HK-2 (cell line): ENCODE results near the gene VWA2.

Experiments used
- DNase-seq: peaks from one replicate; pipeline ENCODE4 v3.0.0-alpha.2; 2018; ENCODE audit not compliant: unreplicated experiment

Gene VWA2, protein sequence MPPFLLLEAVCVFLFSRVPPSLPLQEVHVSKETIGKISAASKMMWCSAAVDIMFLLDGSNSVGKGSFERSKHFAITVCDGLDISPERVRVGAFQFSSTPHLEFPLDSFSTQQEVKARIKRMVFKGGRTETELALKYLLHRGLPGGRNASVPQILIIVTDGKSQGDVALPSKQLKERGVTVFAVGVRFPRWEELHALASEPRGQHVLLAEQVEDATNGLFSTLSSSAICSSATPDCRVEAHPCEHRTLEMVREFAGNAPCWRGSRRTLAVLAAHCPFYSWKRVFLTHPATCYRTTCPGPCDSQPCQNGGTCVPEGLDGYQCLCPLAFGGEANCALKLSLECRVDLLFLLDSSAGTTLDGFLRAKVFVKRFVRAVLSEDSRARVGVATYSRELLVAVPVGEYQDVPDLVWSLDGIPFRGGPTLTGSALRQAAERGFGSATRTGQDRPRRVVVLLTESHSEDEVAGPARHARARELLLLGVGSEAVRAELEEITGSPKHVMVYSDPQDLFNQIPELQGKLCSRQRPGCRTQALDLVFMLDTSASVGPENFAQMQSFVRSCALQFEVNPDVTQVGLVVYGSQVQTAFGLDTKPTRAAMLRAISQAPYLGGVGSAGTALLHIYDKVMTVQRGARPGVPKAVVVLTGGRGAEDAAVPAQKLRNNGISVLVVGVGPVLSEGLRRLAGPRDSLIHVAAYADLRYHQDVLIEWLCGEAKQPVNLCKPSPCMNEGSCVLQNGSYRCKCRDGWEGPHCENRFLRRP

DNA sequence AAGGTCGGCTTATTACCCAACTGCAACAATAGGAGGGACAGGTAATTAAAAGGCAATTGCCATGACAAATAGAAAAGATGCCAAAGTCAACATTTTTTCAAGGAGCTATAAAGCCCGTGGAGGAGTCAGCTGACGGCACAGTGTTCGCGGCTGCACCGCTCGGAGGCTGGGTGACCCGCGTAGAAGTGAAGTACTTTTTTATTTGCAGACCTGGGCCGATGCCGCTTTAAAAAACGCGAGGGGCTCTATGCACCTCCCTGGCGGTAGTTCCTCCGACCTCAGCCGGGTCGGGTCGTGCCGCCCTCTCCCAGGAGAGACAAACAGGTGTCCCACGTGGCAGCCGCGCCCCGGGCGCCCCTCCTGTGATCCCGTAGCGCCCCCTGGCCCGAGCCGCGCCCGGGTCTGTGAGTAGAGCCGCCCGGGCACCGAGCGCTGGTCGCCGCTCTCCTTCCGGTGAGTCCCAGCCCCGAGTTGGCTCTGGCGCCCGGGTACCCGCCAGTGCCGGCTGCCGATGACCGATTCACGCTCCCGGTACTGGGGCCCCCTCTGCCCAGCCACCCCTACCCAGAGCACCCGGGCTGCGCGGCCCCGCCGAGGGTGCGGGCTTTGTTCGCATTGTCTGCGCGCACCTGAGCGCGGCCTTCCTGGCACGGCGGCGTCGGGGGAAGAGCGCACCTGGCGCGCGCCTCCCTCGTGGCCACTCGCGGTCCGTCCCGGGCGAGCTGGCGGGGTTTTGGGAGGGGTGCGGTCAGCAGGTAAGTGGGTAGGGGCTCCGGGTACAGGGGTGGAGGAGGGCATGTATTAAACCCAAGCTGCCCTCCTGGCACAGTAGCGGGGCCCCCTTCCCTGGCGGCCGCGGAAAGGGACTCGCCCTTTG, at the start of gene VWA2:
Gene VWA2 (plus strand): TSS at position 138 of the 877 bp plus-strand sequence. CDS start 9,460 bp downstream, outside the sequence.
- DNase-seq: peak; percentile 13

GRCh38 chr10:114189700-114190099, 49.4 kb upstream of the VWA2 start:
- DNase-seq: no peak

DNA sequence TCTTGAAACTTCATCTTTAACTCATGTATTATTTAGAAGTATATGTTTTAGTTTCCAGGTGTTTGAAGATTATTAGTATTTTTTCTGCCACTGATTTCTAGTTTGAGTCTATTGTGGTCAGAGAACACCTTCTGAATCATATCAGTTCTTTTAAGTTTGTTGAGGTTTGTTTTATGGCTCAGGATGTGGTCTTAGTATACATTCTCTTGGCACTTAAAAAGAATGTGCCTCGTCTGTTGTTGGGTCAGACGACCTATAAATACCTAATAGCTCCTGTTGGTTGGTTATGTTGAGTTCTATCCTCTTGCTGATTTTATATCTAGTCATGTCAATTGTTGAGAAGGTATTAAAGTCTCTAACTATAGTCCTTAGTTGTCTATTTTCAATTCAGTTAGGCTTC, 44.0 kb upstream of the VWA2 start:
- no peak for DNase-seq

GRCh38 chr10:114199239-114199638, 39.8 kb upstream of the VWA2 start:
- no peak for DNase-seq

DNA sequence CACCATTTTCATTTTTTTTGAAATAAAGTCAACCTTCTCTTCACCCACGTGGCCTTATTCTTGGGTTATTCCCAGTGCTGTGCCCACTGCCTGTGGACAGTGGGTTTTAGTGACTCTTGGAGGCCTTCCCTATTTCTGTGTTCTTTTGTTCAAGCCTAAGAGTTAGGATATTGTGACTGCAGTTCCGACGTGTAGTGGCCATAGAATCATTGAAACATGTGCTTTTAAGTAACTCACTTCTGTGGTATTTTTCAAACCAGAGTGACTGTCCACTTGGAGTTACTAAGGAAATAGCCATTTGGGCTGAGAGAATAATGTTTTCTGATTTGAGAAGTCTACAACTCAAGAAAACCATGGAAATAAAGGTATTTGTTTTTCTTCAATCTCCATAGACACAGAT, 36.2 kb upstream of the VWA2 start:
- DNase-seq: no peak

DNA sequence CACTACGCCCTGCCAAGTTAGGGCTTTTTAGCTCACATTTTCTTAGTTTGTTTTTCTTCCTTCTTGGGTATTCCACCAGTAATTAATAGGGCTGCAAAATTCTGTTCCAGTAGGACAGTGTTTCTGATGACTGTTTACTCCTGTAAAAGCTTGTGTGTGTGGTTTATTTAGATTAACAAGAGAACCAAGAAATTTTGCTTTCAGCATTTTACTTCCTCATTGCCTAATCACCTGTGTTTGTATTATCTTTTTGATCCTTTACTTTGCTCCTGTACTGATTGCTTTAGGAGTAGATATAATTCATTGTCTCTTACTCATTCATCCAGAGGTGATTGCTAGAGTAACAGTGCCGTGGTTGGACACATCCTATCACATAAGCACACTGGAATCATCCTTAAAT, 32.2 kb upstream of the VWA2 start:
- no peak for DNase-seq

DNA sequence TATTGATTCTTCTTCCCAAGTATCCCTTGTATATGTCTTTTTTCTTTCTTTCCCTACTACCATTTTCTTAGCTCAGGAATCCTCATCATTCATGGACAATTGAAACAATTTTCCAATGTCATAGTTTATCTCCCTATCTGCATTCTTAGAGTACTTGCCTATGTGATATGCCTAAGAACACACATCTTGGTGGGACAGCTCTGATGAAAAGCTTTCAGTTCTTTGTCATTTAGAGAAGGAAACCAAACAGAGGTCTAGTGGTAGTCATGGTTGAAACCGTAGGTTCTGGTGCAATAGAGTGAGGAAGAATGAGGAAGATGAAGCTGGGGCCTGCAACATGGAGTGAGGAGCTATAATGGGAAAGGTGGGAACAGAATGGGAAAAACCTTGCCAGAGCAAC, 31.7 kb upstream of the VWA2 start:
- no peak for DNase-seq

- no peak for DNase-seq
Measured at GRCh38 chr10:114208351-114208750, 30.7 kb upstream of the VWA2 start.

DNA sequence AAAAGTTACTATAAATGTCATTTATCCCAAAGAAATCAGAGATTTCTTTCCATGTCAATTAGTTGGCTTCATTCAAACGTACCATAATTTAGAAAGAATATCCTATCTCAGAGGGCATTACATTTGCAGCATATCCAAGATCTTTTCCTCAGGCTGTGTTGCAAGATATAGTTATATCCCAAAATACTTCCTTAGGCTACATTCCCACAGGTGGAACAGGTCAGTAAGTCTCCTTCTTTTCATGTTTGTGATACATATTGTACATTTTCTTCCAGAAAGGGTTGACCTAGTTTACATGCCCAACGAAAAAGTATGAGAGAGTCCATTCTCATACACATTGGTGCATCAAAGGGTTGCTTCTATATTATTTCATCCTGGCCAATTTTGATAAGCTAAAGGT, 26.9 kb upstream of the VWA2 start:
- DNase-seq: no peak

GRCh38 chr10:114215033-114215432, 24.0 kb upstream of the VWA2 start:
- DNase-seq: no peak

DNA sequence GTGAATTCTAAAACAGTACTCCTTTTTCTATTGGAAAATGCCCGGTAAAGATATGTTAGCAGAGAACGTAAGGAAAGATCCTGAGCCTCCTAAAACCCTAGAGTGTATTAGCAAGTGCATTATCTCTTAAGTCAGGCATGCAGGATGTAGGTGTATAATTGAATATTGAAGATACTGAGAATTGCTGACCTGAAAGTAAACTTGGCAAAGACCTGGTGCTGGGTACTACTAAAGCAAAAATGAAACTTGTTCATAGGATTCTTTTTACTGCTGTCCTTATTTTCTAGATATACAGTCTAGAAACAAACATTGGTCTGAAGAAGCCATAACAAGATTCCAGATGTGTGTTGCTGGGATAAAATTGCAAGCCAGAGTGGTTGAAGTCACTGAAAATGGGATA, 18.8 kb upstream of the VWA2 start:
- DNase-seq: no peak

DNA sequence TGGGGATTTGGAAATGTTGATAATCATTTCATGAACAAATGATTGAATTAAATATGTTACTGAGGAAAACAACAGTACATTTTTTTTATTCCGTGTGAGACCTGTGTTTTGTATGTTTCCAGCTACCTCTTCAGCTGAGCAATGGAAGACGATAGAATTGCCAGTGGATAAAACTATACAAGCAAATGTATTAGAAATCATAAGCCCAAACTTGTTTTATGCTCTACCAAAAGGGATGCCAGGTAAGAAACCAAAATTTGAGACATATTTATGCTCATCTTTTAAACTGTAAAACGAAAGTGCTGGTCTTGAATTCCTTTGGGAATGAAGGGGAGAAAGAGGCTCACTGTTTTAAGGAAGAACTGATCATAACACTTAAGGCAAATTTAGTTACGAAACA, 17.8 kb upstream of the VWA2 start:
- DNase-seq: no peak

DNA sequence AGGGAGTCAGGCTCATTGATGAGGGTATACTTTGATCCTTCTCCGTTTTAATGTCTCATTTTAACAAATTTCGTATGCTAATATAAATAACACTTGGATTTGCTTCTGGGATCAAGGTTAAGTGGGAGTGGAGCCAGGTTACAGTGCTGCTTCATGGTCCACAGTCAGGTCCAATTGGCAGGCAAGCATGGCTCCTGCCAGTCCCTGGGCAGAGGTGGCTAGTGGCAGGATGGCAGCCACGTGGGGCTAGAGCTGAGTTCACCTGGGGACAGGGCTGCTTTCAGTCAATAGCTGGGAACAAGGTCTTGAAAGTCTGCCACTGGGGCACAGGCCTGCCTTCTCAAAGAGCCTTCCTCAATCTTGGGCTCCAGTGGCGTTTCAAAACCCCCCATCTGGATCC, 16.0 kb upstream of the VWA2 start:
- DNase-seq: no peak

GRCh38 chr10:114228156-114228555, 10.9 kb upstream of the VWA2 start:
- DNase-seq: no peak

GRCh38 chr10:114232561-114233176, 6.4 kb upstream of the VWA2 start:
- DNase-seq: no peak

- no peak for DNase-seq
Measured at GRCh38 chr10:114233482-114233881, 5.6 kb upstream of the VWA2 start.

DNA sequence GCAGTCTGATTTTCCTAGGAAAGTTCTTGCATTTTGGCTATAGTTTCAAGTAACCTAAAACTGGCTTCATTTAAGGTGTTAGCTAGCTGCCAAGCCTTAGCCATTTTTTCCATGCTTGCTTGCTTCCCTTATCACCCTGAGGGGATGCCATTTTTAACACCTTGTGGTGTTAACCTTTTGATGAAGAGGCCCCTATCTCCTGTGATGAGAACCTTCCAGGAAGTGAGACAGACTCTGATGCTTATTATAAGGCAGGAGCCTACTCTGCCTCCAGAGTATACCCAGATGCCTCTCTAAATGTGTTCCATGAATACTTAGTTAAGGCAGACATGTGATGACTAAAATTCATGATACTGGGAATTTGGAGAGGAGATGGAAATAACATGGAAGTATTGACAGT, 4.9 kb upstream of the VWA2 start:
- DNase-seq: no peak

DNA sequence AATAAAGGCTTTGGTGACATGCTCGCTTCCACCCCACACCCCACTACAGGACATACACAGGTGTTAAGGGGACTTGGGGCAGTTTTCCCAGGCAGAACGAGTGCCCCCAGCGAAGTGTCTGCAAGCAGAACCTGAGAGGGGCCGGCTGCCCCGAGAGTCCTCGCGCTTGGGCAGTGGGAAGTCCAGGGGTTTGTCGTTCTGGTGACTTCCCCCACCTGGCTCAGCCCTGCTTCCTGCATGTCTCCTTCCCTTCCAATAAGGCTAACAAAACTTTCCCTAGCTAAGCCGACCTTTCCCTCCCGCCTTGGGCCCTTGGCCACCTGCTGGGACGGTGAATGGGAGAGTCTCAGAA, 916 bp downstream of the VWA2 start:
- no peak for DNase-seq

- DNase-seq: no peak
Measured at GRCh38 chr10:114242235-114242634, 3.2 kb downstream of the VWA2 start.

GRCh38 chr10:114243661-114244060, 4.6 kb downstream of the VWA2 start:
- no peak for DNase-seq

GRCh38 chr10:114244126-114244525, 5.1 kb downstream of the VWA2 start:
- no peak for DNase-seq
